ENCODE measurements around the gene ETV3. TPM values are rescaled to one million over a fixed set of nuclear protein-coding genes. Genes with fewer than 3 reads are reported as not detected.

Gene ETV3
- total RNA-seq, 4 donors from 2014 or later: 88.9 to 93.6 (median 90.9) TPM

DNA sequence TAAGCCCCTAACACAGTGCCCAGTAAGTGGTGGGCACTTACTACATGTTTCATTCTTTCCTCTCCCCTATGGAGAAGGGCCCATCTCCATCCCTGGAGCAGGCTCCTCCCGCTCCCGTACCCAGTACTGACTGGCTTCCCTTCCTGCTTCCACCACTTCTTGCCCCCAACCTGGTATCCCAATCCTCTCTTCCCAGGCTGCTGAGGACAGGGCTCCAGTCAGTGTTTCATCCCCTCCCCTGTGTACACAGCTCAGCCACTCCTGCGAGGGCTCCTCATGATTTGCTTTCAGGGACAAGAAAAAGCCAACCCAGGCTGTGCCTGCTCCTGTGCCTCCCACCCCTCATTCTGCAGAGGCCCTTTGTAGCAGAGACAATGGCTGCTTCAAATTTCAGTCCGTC lies 20.8 kb upstream of the ETV3 start:
- no peaks in the 10 kb centered on the region for H3K9me3 ChIP-seq
- H3K4me1 ChIP-seq: peaks cover 36% of the 10 kb centered on the region
- no peak for DNase-seq (ENCODE audit: low spot score in 2 of 2)
- 76% methylated on average over 4 of the region's 4 CpGs for WGBS
- H3K27me3 ChIP-seq: peaks cover 3% of the 10 kb centered on the region
- H3K27ac ChIP-seq: no peak overlapping the region
- no peaks in the 10 kb centered on the region for H3K36me3 ChIP-seq
- TF ChIP-seq POLR2A (IDR thresholded peaks at IDR 0.05): no peak
- no peak for TF ChIP-seq POLR2AphosphoS5 (IDR thresholded peaks at IDR 0.05)
- TF ChIP-seq, protein P1, sequence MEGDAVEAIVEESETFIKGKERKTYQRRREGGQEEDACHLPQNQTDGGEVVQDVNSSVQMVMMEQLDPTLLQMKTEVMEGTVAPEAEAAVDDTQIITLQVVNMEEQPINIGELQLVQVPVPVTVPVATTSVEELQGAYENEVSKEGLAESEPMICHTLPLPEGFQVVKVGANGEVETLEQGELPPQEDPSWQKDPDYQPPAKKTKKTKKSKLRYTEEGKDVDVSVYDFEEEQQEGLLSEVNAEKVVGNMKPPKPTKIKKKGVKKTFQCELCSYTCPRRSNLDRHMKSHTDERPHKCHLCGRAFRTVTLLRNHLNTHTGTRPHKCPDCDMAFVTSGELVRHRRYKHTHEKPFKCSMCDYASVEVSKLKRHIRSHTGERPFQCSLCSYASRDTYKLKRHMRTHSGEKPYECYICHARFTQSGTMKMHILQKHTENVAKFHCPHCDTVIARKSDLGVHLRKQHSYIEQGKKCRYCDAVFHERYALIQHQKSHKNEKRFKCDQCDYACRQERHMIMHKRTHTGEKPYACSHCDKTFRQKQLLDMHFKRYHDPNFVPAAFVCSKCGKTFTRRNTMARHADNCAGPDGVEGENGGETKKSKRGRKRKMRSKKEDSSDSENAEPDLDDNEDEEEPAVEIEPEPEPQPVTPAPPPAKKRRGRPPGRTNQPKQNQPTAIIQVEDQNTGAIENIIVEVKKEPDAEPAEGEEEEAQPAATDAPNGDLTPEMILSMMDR (IDR thresholded peaks at IDR 0.05): no peak
- no peak for TF ChIP-seq EP300 (IDR thresholded peaks at IDR 0.05)
- no peak overlapping the region for H3K4me3 ChIP-seq

DNA sequence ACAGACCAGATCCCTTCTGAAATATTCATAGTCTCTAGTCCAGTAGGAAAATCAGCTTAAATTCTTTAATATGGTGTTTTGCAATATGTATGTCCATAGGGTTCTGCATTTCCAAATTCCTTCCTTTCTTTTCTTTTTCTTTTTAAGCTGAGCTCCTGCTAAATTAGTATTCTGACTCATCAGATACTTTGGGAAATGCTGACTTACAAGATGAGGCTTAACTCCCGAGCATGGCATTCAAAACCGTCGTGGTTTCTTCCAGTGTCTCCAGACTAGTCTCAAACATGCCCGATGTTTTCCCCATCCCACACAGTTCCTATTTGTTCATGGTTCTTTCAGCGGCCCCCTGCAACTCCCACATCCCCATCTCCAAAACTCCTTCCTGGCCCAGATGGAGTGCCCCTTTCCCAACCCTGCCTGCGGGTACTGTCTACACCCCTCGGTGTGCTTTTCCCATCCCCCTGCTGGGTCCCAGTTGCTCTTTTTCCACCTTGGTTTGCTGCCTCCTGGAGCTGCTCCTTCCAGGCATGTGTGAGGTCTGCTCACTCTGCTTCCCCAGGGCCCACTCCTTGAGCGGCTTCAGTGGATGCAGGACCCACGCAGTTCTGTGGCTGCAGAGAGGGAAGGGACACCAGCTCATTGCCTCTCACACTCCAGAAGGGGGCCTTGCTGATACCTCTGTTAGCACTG lies 19.5 kb upstream of the ETV3 start:
- WGBS: 55% methylated on average over 9 of the region's 9 CpGs
- no peak for DNase-seq (ENCODE audit: low spot score in 2 of 2)
- TF ChIP-seq POLR2AphosphoS5 (IDR thresholded peaks at IDR 0.05) (no peak), EP300 (IDR thresholded peaks at IDR 0.05) (no peak), POLR2A (IDR thresholded peaks at IDR 0.05) (no peak)
- TF ChIP-seq, protein P1 (IDR thresholded peaks at IDR 0.05): no peak
- Histone ChIP-seq H3K36me3 (no peaks in the 10 kb centered on the region), H3K4me1 (peaks cover 44% of the 10 kb centered on the region), H3K4me3 (no peak overlapping the region), H3K27me3 (no peaks in the 10 kb centered on the region), H3K9me3 (no peaks in the 10 kb centered on the region), H3K27ac (no peak overlapping the region)

DNA sequence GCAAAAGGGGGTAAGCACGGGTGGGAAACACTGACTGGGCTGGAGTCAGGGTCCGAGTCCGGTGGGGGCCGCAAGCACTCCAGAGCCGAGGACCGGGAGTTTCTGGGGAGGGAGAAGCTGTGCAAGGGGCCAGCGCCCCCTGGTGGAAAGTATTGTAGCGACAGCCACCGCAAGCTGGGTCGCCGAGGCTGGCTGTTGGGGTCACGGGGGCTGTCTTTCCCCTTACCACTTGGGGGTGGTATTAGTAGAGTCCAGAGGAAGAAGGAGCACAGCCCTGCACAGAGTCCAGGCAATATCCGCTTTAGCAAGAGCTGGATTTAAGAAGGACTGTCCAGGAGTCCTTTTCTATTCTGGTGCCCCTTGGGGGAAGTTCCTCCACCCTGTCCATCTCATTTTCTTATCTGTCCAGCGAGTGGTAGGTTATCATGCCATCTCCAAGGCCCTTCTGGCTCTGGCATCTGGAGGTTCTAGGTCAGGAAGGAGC lies 17.9 kb upstream of the ETV3 start:
- Histone ChIP-seq H3K27me3 (no peaks in the 10 kb centered on the region), H3K36me3 (no peaks in the 10 kb centered on the region), H3K4me3 (peak overlapping the region; percentile 28), H3K9me3 (no peaks in the 10 kb centered on the region), H3K27ac (no peak overlapping the region), H3K4me1 (peaks cover 45% of the 10 kb centered on the region)
- DNase-seq (ENCODE audit: low spot score in 2 of 2): peak; percentile 81 to 92
- WGBS: 4% methylated on average over 14 of the region's 14 CpGs
- TF ChIP-seq POLR2AphosphoS5 (IDR thresholded peaks at IDR 0.05) (no peak), EP300 (IDR thresholded peaks at IDR 0.05) (no peak), POLR2A (IDR thresholded peaks at IDR 0.05) (no peak)
- TF ChIP-seq, protein P1 (IDR thresholded peaks at IDR 0.05): peak; percentile 86 to 90

DNA sequence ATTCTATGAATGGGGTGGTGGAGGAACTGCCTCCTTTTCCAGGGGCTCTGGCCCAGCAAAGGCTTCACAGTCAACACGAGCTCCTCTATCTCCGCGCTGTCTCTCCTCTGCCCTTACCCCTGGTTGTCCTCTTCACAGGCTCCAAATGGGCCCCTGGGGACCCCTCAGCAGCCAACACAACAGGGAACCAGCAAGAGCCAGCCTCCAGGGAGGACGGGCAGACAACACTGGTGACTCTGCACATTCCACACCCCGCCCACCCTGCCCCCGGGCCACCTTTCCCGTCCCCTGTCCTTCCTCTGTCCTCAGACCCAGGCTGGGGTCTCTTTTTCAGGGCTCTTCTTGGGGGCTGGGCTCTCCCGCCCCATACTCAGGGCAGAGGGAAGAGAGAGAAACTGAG lies 17.5 kb upstream of the ETV3 start:
- no peak overlapping the region for H3K27ac ChIP-seq
- TF ChIP-seq, protein P1 (IDR thresholded peaks at IDR 0.05): no peak
- TF ChIP-seq EP300 (IDR thresholded peaks at IDR 0.05) (no peak), POLR2AphosphoS5 (IDR thresholded peaks at IDR 0.05) (no peak), POLR2A (IDR thresholded peaks at IDR 0.05) (no peak)
- peaks cover 45% of the 10 kb centered on the region for H3K4me1 ChIP-seq
- H3K4me3 ChIP-seq: peak overlapping the region; percentile 28
- H3K9me3 ChIP-seq: no peaks in the 10 kb centered on the region
- H3K36me3 ChIP-seq: no peaks in the 10 kb centered on the region
- DNase-seq (ENCODE audit: low spot score in 2 of 2): no peak
- H3K27me3 ChIP-seq: no peaks in the 10 kb centered on the region
- 13% methylated on average over 8 of the region's 8 CpGs for WGBS

DNA sequence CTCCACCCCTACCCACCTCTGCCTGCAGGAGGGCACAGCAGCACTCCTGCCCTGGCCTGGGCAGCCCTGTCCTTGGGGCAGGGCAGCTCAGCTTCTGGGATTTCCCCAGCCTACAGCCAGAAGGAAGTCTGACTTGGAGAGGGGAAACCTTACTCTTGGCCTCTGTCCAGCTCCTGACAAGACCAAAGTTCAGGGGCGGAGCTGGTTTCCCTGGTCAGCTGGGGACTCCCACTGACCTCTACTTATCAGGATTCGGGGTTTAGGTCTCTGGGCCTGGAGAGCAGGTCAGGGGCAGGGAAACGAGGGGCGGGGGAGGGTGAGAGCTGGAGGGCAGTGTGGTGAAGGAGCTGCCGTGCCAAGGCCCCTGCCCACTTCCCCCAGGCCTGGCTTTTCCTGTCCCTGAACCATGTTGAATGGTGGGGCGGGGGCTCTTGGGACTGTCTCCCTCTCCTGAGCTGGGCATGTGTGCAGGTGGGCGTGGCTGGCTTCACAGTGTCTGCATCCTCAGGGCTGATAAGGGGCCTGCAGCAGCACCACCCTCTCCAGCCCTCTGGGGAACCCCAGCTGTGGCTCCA lies 16.8 kb upstream of the ETV3 start:
- Histone ChIP-seq H3K27ac (no peak overlapping the region), H3K36me3 (no peaks in the 10 kb centered on the region), H3K27me3 (no peaks in the 10 kb centered on the region), H3K4me3 (no peak overlapping the region), H3K9me3 (no peaks in the 10 kb centered on the region), H3K4me1 (peaks cover 45% of the 10 kb centered on the region)
- TF ChIP-seq POLR2A (IDR thresholded peaks at IDR 0.05): no peak
- WGBS: 48% methylated on average over 5 of the region's 7 CpGs
- DNase-seq (ENCODE audit: low spot score in 2 of 2): no peak

All from suprapubic skin (tissue), 4 donors.